Activated CD8-positive, alpha-beta T cell treated with anti-CD3 and anti-CD28 coated beads for 36 hours (primary cell): ENCODE measurements around the gene ASB2. TPM values are rescaled to one million over a fixed set of nuclear protein-coding genes. Genes with fewer than 3 reads are reported as not detected.

Experiments used
- ATAC-seq: fragments of 200-7000 bp; cut with Tn5 transposase; one replicate; pipeline ENCODE4 v1.10.0; 2021; ENCODE audit warnings: mild to moderate bottlenecking, moderate library complexity
- CTCF ChIA-PET: fragments of 350-600 bp; sonication (Branson Sonifier 250); formaldehyde crosslinking; loops from one replicate; lab custom pipeline; 2021; ENCODE audit warnings: antibody characterized with exemption; lab: Charles Lee
- POLR2A ChIA-PET: fragments of 350-600 bp; sonication (Branson Sonifier 250); formaldehyde crosslinking; loops from one replicate; lab custom pipeline; 2021; ENCODE audit warnings: antibody characterized with exemption; lab: Charles Lee
- DNase-seq: peaks from one replicate; pipeline ENCODE4 v3.0.0-alpha.2; 2020
- H3K27ac Mint-ChIP-seq: one replicate; pipeline ENCODE4 v1.8.0; 2021; ENCODE audit warnings: mild to moderate bottlenecking, mixed read lengths
- H3K27me3 Mint-ChIP-seq: one replicate; pipeline ENCODE4 v1.8.0; 2021; ENCODE audit warnings: mixed read lengths
- H3K36me3 Mint-ChIP-seq: one replicate; pipeline ENCODE4 v1.8.0; 2021; ENCODE audit warnings: low read depth, mixed read lengths
- H3K4me1 Mint-ChIP-seq: one replicate; pipeline ENCODE4 v1.8.0; 2021; ENCODE audit warnings: low read depth, mixed read lengths
- H3K4me3 Mint-ChIP-seq: one replicate; pipeline ENCODE4 v1.8.0; 2021; ENCODE audit warnings: mild to moderate bottlenecking, moderate library complexity, mixed read lengths
- H3K9me3 Mint-ChIP-seq: one replicate; pipeline ENCODE4 v1.8.0; 2021; ENCODE audit warnings: mixed read lengths
- CTCF ChIP-seq: fragments of 200-600 bp; IDR thresholded peaks from one replicate; pipeline ENCODE4 v1.8.0; 2022; ENCODE audit warnings: antibody characterized with exemption, mild to moderate bottlenecking
- intact Hi-C: fragments of 100-400 bp; cut with micrococcal nuclease; formaldehyde crosslinking; loops from one replicate; pipeline ENCODE4 v1.10.0; 2022
- total RNA-seq, 2 experiments: library from RNA; stranded (reverse); gene quantifications; one replicate each; pipeline ENCODE4 v1.2.3, GENCODE V29; 2021

The ASB2 gene
- total RNA-seq, 2 experiments from 2014 or later = 11.7 to 12.7 TPM

DNA sequence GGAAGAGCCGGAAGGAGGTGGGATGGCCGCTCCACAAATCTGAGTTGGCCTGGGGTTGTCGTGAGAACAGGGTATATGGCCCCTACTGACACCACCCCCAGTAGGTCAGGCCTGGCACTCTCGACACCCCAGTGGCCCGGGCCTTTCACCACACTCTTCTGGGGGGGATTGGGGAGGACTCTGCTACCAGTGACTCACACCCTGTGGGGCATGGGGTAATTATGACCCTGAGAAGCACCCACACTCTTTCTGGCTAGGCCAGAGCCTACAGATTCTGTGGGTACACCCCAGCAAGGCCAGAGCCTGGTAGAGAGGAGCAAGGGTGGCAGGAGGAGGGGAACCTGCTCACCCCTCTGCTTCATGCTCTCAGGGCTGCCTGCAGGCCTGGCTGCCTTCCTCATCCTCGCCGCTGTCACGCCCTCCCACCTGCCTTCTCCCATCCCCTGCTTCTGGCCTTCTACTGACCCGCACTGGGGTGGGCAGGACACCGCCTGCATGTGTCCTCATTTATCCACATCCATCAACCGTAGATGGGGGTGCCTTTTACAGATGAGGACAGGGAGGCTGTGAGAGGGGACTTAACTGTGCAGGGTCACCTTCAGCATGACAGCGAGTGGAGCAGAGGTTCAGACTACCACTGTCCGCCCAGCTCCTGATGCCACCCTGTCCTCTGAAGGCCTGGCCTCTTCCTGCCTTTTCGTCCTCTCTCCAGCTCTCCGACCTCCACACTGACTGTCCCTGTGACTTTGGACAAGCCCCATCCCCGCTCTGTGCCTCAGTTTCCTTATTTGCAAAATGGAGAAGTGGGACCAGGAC lies 18.4 kb downstream of the ASB2 start:
- peaks cover 14% of the 10 kb centered on the region for H3K36me3 Mint-ChIP-seq
- H3K27ac Mint-ChIP-seq = peak overlapping the region; percentile 99
- intact Hi-C loops = loop anchor here (10.0 kb wide), 1 partner anchor 177 kb away; no protein-coding TSS in a partner anchor
- no peak for TF ChIP-seq CTCF
- peaks cover 93% of the 10 kb centered on the region for H3K4me1 Mint-ChIP-seq
- H3K27me3 Mint-ChIP-seq = no peaks in the 10 kb centered on the region
- peak; percentile 48 for DNase-seq
- ChIA-PET POLR2A (interaction anchor here (0.8 to 8.4 kb wide), 7 partner anchors 11 to 43 kb away, joined by 3 to 180 read pairs (median 7); partner anchors contain the start of genes ASB2 and CCDC197), CTCF (interaction anchor here (0.9 to 12.0 kb wide), 6 partner anchors 13 to 175 kb away, joined by 3 to 170 read pairs (median 10); partner anchors contain the start of gene CCDC197)
- H3K9me3 Mint-ChIP-seq = no peaks in the 10 kb centered on the region
- no peak overlapping the region for H3K4me3 Mint-ChIP-seq
- ATAC-seq = no peak

DNA sequence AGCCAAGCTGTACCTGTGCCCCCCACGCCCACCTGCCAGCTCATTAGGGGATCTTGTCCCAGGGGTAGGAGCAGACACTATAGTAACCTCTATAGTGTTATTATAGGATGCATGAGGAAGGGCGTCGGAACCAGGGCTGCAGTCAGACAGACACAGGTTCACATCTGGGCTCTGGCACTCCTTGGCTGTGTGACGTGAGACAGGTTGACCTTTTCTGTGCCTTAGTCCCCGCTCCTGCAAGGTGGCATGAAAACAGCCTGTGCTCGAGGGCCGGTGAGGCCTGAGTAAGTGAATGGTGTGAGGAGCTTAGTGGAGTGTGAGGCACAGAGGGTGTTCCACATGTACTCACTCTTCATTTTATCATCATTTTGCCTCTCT lies 19.0 kb downstream of the ASB2 start:
- peak overlapping the region; percentile 83 for H3K4me3 Mint-ChIP-seq
- TF ChIP-seq CTCF = no peak
- ATAC-seq (no peak), DNase-seq (peak; percentile 42)
- no peaks in the 10 kb centered on the region for H3K27me3 Mint-ChIP-seq
- peak overlapping the region; percentile 99 for H3K27ac Mint-ChIP-seq
- POLR2A ChIA-PET = interaction anchor here (0.9 to 3.2 kb wide), 2 partner anchors 15 to 21 kb away, joined by 4 to 19 read pairs; no protein-coding TSS in a partner anchor
- peaks cover 89% of the 10 kb centered on the region for H3K4me1 Mint-ChIP-seq
- H3K36me3 Mint-ChIP-seq = peaks cover 14% of the 10 kb centered on the region
- no peaks in the 10 kb centered on the region for H3K9me3 Mint-ChIP-seq
- intact Hi-C loops = loop anchor here (10.0 kb wide), 1 partner anchor 177 kb away; no protein-coding TSS in a partner anchor
- CTCF ChIA-PET = interaction anchor here (0.9 to 12.0 kb wide), 4 partner anchors 14 to 43 kb away, joined by 3 to 170 read pairs (median 42); partner anchors contain the start of gene CCDC197

DNA sequence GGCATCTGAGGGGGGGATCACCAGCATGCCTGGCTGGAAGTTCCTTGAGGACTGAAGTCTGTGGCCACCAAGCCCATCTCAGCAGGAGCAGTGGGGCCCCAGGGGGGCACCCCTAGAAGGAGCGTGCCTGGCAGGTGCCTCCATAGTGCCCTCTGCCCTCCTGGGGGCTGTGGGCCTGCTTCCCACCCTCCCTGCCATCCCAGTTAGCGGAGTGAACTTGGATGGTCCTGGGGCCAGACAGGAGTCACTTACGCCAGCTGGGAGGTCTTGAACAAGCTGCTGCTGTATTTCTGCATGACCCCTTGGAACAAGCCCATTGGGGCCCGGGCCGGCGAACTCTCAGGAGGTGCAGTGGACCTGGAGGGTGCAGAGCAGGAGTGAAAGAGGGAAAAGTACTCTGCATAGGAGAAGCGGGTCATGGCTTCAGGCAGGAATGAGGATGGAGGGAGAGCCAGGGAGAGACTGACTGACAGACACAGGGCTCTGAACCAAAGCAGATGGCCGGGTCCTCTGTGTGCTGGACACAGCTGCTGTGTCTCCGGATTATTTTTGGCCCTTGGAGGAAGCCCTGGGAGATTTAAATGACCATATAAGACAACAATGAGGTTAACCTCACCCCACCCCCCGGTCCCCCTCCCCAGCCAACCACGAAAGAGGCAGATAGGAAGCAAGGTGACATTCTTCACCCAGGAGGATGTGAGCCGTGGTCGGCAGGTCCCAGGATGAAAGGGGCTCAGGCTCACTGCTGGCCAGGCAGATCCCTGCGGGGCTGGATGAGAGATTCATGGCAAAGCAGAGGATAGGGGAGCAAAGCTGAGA lies 19.6 kb downstream of the ASB2 start:
- intact Hi-C loops = loop anchor here (10.0 kb wide), 1 partner anchor 178 kb away; no protein-coding TSS in a partner anchor
- Mint-ChIP-seq H3K27ac (peak overlapping the region; percentile 99), H3K9me3 (no peaks in the 10 kb centered on the region), H3K27me3 (no peaks in the 10 kb centered on the region), H3K36me3 (peaks cover 11% of the 10 kb centered on the region), H3K4me3 (peak overlapping the region; percentile 83), H3K4me1 (peaks cover 90% of the 10 kb centered on the region)
- DNase-seq (no peak), ATAC-seq (no peak)
- ChIA-PET CTCF (interaction anchor here (0.9 to 12.0 kb wide), 7 partner anchors 14 to 48 kb away, joined by 3 to 170 read pairs (median 6); partner anchors contain the start of gene CCDC197), POLR2A (interaction anchor here (0.9 to 3.2 kb wide), 5 partner anchors 9 to 22 kb away, joined by 4 to 19 read pairs (median 5); no protein-coding TSS in a partner anchor)
- no peak for TF ChIP-seq CTCF

DNA sequence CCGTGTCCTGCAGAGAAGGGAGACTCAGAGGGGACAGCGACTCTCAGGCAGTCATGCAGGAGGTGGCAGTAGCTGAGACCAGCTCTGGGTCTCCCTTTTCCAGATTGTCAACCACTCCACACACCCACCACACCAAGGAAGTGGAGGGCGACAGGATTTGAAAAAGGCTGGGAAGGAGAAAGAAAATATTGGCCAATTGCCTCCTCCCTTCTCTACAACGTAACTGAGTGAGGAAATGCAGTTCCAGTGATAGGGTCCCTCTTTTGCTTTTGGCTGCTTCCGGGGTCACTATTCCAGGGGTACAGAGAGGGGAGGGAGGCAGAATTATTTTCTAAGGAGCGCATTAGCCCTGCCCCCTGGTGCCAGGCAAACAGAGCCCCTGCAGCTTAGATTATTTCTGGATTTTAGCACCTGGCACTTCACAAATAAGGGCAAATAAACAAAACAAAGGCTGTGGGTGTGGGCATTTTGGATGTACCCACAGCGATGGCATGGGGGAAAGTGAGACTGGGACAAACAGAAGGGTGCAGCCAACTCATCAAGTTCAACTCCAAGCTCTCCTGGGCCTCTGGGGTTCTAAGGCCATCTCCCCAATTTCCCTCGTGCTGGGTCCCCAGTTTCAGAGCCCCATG lies 20.4 kb downstream of the ASB2 start:
- DNase-seq (no peak), ATAC-seq (no peak)
- H3K27ac Mint-ChIP-seq = peak overlapping the region; percentile 99
- intact Hi-C loops = loop anchor here (10.0 kb wide), 1 partner anchor 179 kb away; no protein-coding TSS in a partner anchor
- peak overlapping the region; percentile 83 for H3K4me3 Mint-ChIP-seq
- ChIA-PET POLR2A (interaction anchor here (0.9 to 3.2 kb wide), 8 partner anchors 8 to 36 kb away, joined by 3 to 19 read pairs (median 4); no protein-coding TSS in a partner anchor), CTCF (interaction anchor here (1.3 to 12.0 kb wide), 7 partner anchors 15 to 176 kb away, joined by 3 to 170 read pairs (median 6); no protein-coding TSS in a partner anchor)
- H3K4me1 Mint-ChIP-seq = peaks cover 90% of the 10 kb centered on the region
- H3K9me3 Mint-ChIP-seq = no peaks in the 10 kb centered on the region
- peaks cover 9% of the 10 kb centered on the region for H3K36me3 Mint-ChIP-seq
- H3K27me3 Mint-ChIP-seq = no peaks in the 10 kb centered on the region
- no peak for TF ChIP-seq CTCF
